GM12878 (cell line): Measurements from ENCODE around the gene COIL. TPM values are rescaled to one million over a fixed set of nuclear protein-coding genes. Genes with fewer than 3 reads are reported as not detected.

ENCODE experiments used
- BHLHE40 ChIP-seq, 2 experiments: fragments of 450-650 bp in 1 of 2; IDR thresholded peaks; 2 replicates each; pipeline ENCODE4 v1.6.1; 2011 to 2017; ENCODE audit warnings: low read depth in 2 of 2, borderline replicate concordance in 1 of 2, improper control_type of control experiment in 1 of 2, low read length in 1 of 2, mild to moderate bottlenecking in 1 of 2
- CEBPB ChIP-seq, 2 experiments: fragments of 150-350 bp in 1 of 2; IDR thresholded peaks; 2 replicates each; pipeline ENCODE4 v1.6.1; 2012 to 2014; ENCODE audit warnings: low read depth in 2 of 2, low read length in 2 of 2, borderline replicate concordance in 1 of 2, inconsistent platforms in 1 of 2
- EED ChIP-seq: sonication (generic); IDR thresholded peaks from 2 replicates; pipeline ENCODE4 v1.6.1; 2016; ENCODE audit warnings: antibody characterized with exemption, low read depth
- FOS ChIP-seq: IDR thresholded peaks from 3 replicates; pipeline ENCODE4 v1.6.1; 2011; ENCODE audit warnings: borderline replicate concordance; ENCODE audit not compliant: insufficient read length; ENCODE audit errors: extremely low read depth
- GABPA ChIP-seq: IDR thresholded peaks from 2 replicates; pipeline ENCODE4 v1.6.1; 2014; ENCODE audit warnings: antibody characterized with exemption, low read depth, mild to moderate bottlenecking, inconsistent platforms
- GATAD2B ChIP-seq: fragments of 450-650 bp; conservative IDR thresholded peaks from 2 replicates; pipeline ENCODE4 v1.6.1; 2017; ENCODE audit warnings: low read depth, mild to moderate bottlenecking, moderate library complexity
- HDAC6 ChIP-seq: fragments of 200-600 bp; sonication (generic); IDR thresholded peaks from one replicate; pipeline ENCODE4 v1.8.0; 2017; ENCODE audit warnings: antibody characterized with exemption; ENCODE audit not compliant: unreplicated experiment
- IKZF2 ChIP-seq, 2 experiments: fragments of 450-650 bp; IDR thresholded peaks; 2 replicates each; pipeline ENCODE4 v1.6.1; 2017; ENCODE audit warnings: mild to moderate bottlenecking in 2 of 2, moderate library complexity in 2 of 2
- JUNB ChIP-seq: IDR thresholded peaks from 2 replicates; pipeline ENCODE4 v1.6.1; 2016; ENCODE audit warnings: antibody characterized with exemption, mild to moderate bottlenecking
- KLF5 ChIP-seq: fragments of 450-650 bp; IDR thresholded peaks from 2 replicates; pipeline ENCODE4 v1.6.1; 2014; ENCODE audit warnings: mild to moderate bottlenecking; ENCODE audit not compliant: partially characterized antibody
- MEF2B ChIP-seq: fragments of 450-650 bp; IDR thresholded peaks from 2 replicates; pipeline ENCODE4 v1.6.1; 2018; ENCODE audit warnings: mild to moderate bottlenecking, moderate library complexity; ENCODE audit not compliant: partially characterized antibody, poor library complexity, severe bottlenecking
- MTA2 ChIP-seq: fragments of 450-650 bp; IDR thresholded peaks from 2 replicates; pipeline ENCODE4 v1.6.1; 2016; ENCODE audit warnings: low read depth, mild to moderate bottlenecking, moderate library complexity
- MTA3 ChIP-seq: IDR thresholded peaks from 2 replicates; pipeline ENCODE4 v1.6.1; 2012; ENCODE audit warnings: low read length, inconsistent platforms, borderline replicate concordance
- POU2F2 ChIP-seq: IDR thresholded peaks from 3 replicates; pipeline ENCODE4 v1.6.1; 2011; ENCODE audit warnings: low read depth, mild to moderate bottlenecking, low read length, borderline replicate concordance
- RUNX3 ChIP-seq: IDR thresholded peaks from 2 replicates; pipeline ENCODE4 v1.6.1; 2012; ENCODE audit warnings: low read length, inconsistent platforms
- SKIL ChIP-seq: fragments of 450-650 bp; IDR thresholded peaks from 2 replicates; pipeline ENCODE4 v1.6.1; 2017; ENCODE audit warnings: mild to moderate bottlenecking, low read depth, inconsistent platforms; ENCODE audit not compliant: poor library complexity, severe bottlenecking
- TCF12 ChIP-seq: IDR thresholded peaks from 2 replicates; pipeline ENCODE4 v1.6.1; 2011; ENCODE audit warnings: low read depth, mild to moderate bottlenecking, low read length
- WRNIP1 ChIP-seq: IDR thresholded peaks from 2 replicates; pipeline ENCODE4 v1.6.1; 2011; ENCODE audit warnings: low read depth, low read length, improper control_type of control experiment, borderline replicate concordance
- ZBTB11 ChIP-seq: fragments of 450-650 bp; formaldehyde crosslinking; IDR thresholded peaks from 2 replicates; pipeline ENCODE4 v1.5.0; 2022; ENCODE audit warnings: mild to moderate bottlenecking, missing genetic modification characterization
- ZNF217 ChIP-seq: fragments of 450-650 bp; IDR thresholded peaks from 2 replicates; pipeline ENCODE4 v1.6.1; 2017; ENCODE audit warnings: antibody characterized with exemption, mild to moderate bottlenecking
- ZNF687 ChIP-seq: fragments of 450-650 bp; IDR thresholded peaks from 2 replicates; pipeline ENCODE4 v1.6.1; 2017; ENCODE audit warnings: mild to moderate bottlenecking, moderate library complexity
- polyA plus RNA-seq, 11 experiments: library from polyadenylated mRNA; depleted of rRNA in 4 of 11; unstranded in 6 of 11; stranded (reverse) in 5 of 11; fragments of >200 nt; fragmentation: Nextera tagmentation in 4 of 11; fragmentation: Illumina TruSeq in 1 of 11; extraction: Ambion mirVana in 4 of 11; extraction: Trizol in 1 of 11; gene quantifications; 1 replicate in 1 of 11; 2 replicates in 10 of 11; pipeline versions ENCODE4 v1.2.1 to v1.2.3, GENCODE V29; 2011 to 2016; ENCODE audit warnings: inconsistent platforms in 2 of 11, missing spikeins in 2 of 11, low read depth in 1 of 11
- total RNA-seq, 4 experiments: library from RNA; depleted of rRNA in 3 of 4; stranded (reverse); fragments of >200 nt in 3 of 4; fragmentation: Illumina TruSeq in 1 of 4; extraction: Trizol in 1 of 4; gene quantifications; 2 replicates each; pipeline versions ENCODE4 v1.2.1 to v1.2.3, GENCODE V29; 2013 to 2021

The COIL gene
- total and polyA plus RNA-seq, 10 of the 15 experiments (the other 5 are each of a cell fraction or from before 2014, with no cell fraction given): 13.7 to 24.3 (median 17.4) TPM

GRCh38 chr17:57004944-57005579 is 44.2 kb upstream of the COIL start (continued):
- no peak for TF ChIP-seq POU2F2
- no peak for TF ChIP-seq JUNB
- peak; percentile 90 for TF ChIP-seq RUNX3
- TF ChIP-seq ZBTB11: no peak
- 0 out of 2 replicates have a peak, but pooled peaks have one; percentile 84 for TF ChIP-seq WRNIP1
- TF ChIP-seq FOS: no peak
- peak; percentile 14; the same call in 1 of the 2 replicates for TF ChIP-seq TCF12
- TF ChIP-seq SKIL: peak; percentile 80
- 0 out of 2 replicates have a peak, but pooled peaks have one; percentile 47 for TF ChIP-seq GABPA
- peak; percentile 86; the same call in 1 of the 2 replicates for TF ChIP-seq MTA3
- peak; percentile 99 for TF ChIP-seq MEF2B
- peak; percentile 79 for TF ChIP-seq ZNF687
- TF ChIP-seq IKZF2 (IDR thresholded peaks at IDR 0.05): peak; percentile 88 to 91
- no peak for TF ChIP-seq HDAC6
- TF ChIP-seq ZNF217: 0 out of 2 replicates have a peak, but pooled peaks have one; percentile 48
- peak; percentile 85; the same call in 1 of the 2 replicates for TF ChIP-seq EED
- peak; percentile 66; the same call in 1 of the 2 replicates for TF ChIP-seq GATAD2B
- TF ChIP-seq CEBPB (IDR thresholded peaks at IDR 0.05; ENCODE audit: borderline replicate concordance in 1 of 2, low read depth in 2 of 2, low read length in 2 of 2): no peak
- TF ChIP-seq MTA2: peak; percentile 78
- peak in 1 of 2 experiments; percentile 45; a peak in 1 of 4 replicates for TF ChIP-seq BHLHE40 (IDR thresholded peaks at IDR 0.05; ENCODE audit: borderline replicate concordance in 1 of 2, low read depth in 2 of 2, low read length in 1 of 2)
- TF ChIP-seq KLF5: peak; percentile 60
